Suprapubic skin (tissue), 4 donors: ENCODE measurements around the gene TPSAB1. TPM values are rescaled to one million over a fixed set of nuclear protein-coding genes. Genes with fewer than 3 reads are reported as not detected.

ENCODE experiments used
- DNase-seq, 2 donors: peaks; one replicate each; pipeline ENCODE4 v3.0.0-alpha.2; 2019; ENCODE audit warnings: low spot score in 2 of 2
- H3K27ac ChIP-seq: fragments of 200-600 bp; sonication (generic); one replicate; pipeline ENCODE4 v1.5.1; 2019
- H3K27me3 ChIP-seq: fragments of 200-600 bp; sonication (generic); one replicate; pipeline ENCODE4 v1.5.1; 2019
- H3K36me3 ChIP-seq: fragments of 200-600 bp; sonication (generic); one replicate; pipeline ENCODE4 v1.5.1; 2019
- H3K4me1 ChIP-seq: fragments of 200-600 bp; sonication (generic); one replicate; pipeline ENCODE4 v1.5.1; 2019
- H3K4me3 ChIP-seq: fragments of 200-600 bp; sonication (generic); one replicate; pipeline ENCODE4 v1.5.1; 2019; ENCODE audit warnings: mild to moderate bottlenecking
- H3K9me3 ChIP-seq: fragments of 200-600 bp; sonication (generic); one replicate; pipeline ENCODE4 v1.5.1; 2019
- CTCF ChIP-seq, 2 donors: fragments of 200-600 bp in 1 of 2; fragments of 450-650 bp in 1 of 2; sonication (generic) in 1 of 2; IDR thresholded peaks; one replicate each; pipeline ENCODE4 v1.5.1; 2016 to 2019; ENCODE audit warnings: antibody characterized with exemption in 2 of 2, mild to moderate bottlenecking in 1 of 2, moderate library complexity in 1 of 2
- EP300 ChIP-seq: sonication (generic); formaldehyde crosslinking; IDR thresholded peaks from one replicate; pipeline ENCODE4 v1.6.1; 2017; ENCODE audit warnings: antibody characterized with exemption
- POLR2A ChIP-seq, 2 donors: fragments of 450-650 bp; IDR thresholded peaks; one replicate each; pipeline ENCODE4 v1.6.1; 2017; ENCODE audit warnings: antibody characterized with exemption in 2 of 2, mild to moderate bottlenecking in 2 of 2, moderate library complexity in 2 of 2
- POLR2AphosphoS5 ChIP-seq, 3 donors: sonication (generic); formaldehyde crosslinking; IDR thresholded peaks; one replicate each; pipeline ENCODE4 v1.6.1; 2017; ENCODE audit warnings: antibody characterized with exemption in 3 of 3
- WGBS: methylation state at CpG from one replicate; pipeline ENCODE4 v1.1.5; 2018; 5-methylcytosine and 5-hydroxymethylcytosine counted together
- total RNA-seq, 4 donors: library from RNA; depleted of rRNA; stranded (reverse); fragments of >200 nt; gene quantifications; one replicate each; pipeline ENCODE4 v1.1.0, GENCODE V29; 2016

Gene TPSAB1
- total RNA-seq, 4 donors from 2014 or later: 6.0 to 36.8 (median 16.5) TPM

- DNase-seq: no peak
- no peak overlapping the region for H3K4me3 ChIP-seq
- peaks cover 40% of the 10 kb centered on the region for H3K27me3 ChIP-seq
- H3K4me1 ChIP-seq: no peaks in the 10 kb centered on the region
- no peaks in the 10 kb centered on the region for H3K9me3 ChIP-seq
- no peak overlapping the region for H3K27ac ChIP-seq
- TF ChIP-seq POLR2A (IDR thresholded peaks at IDR 0.05): no peak
- TF ChIP-seq POLR2AphosphoS5 (IDR thresholded peaks at IDR 0.05): no peak
- no peak for TF ChIP-seq CTCF (IDR thresholded peaks at IDR 0.05)
- TF ChIP-seq EP300: no peak
- H3K36me3 ChIP-seq: no peaks in the 10 kb centered on the region
- WGBS: 71% methylated on average over 7 of the region's 24 CpGs
Observed at GRCh38 chr16:1218930-1219611, 21.4 kb upstream of the TPSAB1 start.

GRCh38 chr16:1220098-1220728 is 20.3 kb upstream of the TPSAB1 start:
- Histone ChIP-seq H3K27ac (no peak overlapping the region), H3K36me3 (no peaks in the 10 kb centered on the region), H3K4me3 (no peak overlapping the region), H3K4me1 (no peaks in the 10 kb centered on the region), H3K27me3 (peaks cover 41% of the 10 kb centered on the region), H3K9me3 (no peaks in the 10 kb centered on the region)
- no peak for DNase-seq
- 100% methylated on average over 1 of the region's 55 CpGs for WGBS
- no peak for TF ChIP-seq POLR2AphosphoS5 (IDR thresholded peaks at IDR 0.05)
- TF ChIP-seq CTCF (IDR thresholded peaks at IDR 0.05): no peak
- no peak for TF ChIP-seq EP300
- TF ChIP-seq POLR2A (IDR thresholded peaks at IDR 0.05): no peak

DNA sequence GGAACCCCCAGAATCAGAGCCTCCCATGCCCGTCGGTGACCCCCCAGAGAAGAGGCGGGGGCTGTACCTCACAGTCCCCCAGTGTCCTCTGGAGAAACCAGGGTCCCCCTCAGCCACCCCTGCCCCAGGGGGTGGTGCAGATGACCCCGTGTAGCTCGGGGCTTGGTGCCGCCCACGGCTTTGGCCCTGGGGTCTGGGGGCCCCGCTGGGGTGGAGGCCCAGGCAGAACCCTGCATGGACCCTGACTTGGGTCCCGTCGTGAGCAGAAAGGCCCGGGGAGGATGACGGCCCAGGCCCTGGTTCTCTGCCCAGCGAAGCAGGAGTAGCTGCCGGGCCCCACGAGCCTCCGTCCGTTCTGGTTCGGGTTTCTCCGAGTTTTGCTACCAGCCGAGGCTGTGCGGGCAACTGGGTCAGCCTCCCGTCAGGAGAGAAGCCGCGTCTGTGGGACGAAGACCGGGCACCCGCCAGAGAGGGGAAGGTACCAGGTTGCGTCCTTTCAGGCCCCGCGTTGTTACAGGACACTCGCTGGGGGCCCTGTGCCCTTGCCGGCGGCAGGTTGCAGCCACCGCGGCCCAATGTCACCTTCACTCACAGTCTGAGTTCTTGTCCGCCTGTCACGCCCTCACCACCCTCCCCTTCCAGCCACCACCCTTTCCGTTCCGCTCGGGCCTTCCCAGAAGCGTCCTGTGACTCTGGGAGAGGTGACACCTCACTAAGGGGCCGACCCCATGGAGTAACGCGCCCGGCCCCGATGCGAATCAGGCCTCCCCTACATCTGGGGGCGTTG is 19.5 kb upstream of the TPSAB1 start:
- Histone ChIP-seq H3K4me1 (no peaks in the 10 kb centered on the region), H3K27me3 (peaks cover 46% of the 10 kb centered on the region), H3K4me3 (no peak overlapping the region), H3K27ac (no peak overlapping the region), H3K36me3 (no peaks in the 10 kb centered on the region), H3K9me3 (no peaks in the 10 kb centered on the region)
- WGBS: 79% methylated on average over 34 of the region's 48 CpGs
- no peak for TF ChIP-seq POLR2AphosphoS5 (IDR thresholded peaks at IDR 0.05)
- TF ChIP-seq EP300: no peak
- TF ChIP-seq POLR2A (IDR thresholded peaks at IDR 0.05): no peak
- no peak for TF ChIP-seq CTCF (IDR thresholded peaks at IDR 0.05)
- no peak for DNase-seq

DNA sequence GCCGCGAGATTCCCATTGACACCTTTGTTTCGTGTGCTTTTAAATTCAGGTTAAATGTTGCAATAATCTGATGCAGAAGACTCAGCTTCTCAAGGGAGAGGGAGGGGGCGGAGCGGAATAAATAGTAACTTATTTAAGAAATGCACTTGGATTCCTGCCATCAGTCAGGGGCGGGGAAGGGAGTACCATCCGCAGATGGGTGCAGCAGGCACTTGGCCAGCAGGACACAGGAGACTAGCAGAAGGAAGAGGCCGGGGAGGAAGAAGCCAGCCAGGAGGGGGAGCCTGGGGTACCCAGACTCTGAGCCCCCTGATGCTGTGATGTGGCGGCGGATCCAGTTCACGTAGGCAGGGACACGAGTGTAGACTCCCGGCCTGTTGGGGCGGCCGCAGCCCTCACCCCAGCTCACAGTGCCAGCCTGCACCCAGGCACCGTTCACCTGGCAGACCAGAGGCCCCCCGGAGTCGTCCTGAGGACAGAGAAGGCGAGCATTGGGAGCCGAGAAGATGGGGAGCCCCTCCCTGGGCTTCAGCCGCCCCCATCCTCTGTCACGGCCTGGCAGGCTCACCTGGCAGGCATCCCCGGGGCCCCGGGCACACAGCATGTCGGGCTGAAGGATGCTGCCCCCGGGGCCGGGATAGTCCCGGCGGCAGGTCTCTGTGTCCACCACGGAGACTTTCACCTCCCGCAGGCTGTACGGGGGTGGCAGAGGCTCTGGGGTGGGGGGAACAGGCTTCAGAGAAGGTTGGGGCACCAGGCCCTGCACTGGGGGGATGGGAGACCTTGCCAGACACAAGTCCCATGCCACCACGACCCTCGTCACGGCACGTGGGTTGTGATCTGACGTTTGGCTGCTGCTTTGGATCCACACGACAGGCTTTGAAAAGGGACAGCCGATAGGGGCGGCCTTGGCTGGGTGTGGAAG is 18.6 kb upstream of the TPSAB1 start:
- TF ChIP-seq POLR2A (IDR thresholded peaks at IDR 0.05) (no peak), CTCF (IDR thresholded peaks at IDR 0.05) (no peak)
- peaks cover 42% of the 10 kb centered on the region for H3K27me3 ChIP-seq
- H3K36me3 ChIP-seq: no peaks in the 10 kb centered on the region
- H3K4me1 ChIP-seq: no peaks in the 10 kb centered on the region
- H3K4me3 ChIP-seq: no peak overlapping the region
- no peak overlapping the region for H3K27ac ChIP-seq
- DNase-seq: no peak
- 62% methylated on average over 21 of the region's 40 CpGs for WGBS
- H3K9me3 ChIP-seq: no peaks in the 10 kb centered on the region
